Activated CD4-positive, alpha-beta T cell treated with anti-CD3 and anti-CD28 coated beads for 4 hours (primary cell): ENCODE data around the gene PRAME.
"Not testable (repeated sequence)": the region's sequence is repeated elsewhere in the genome, so short reads cannot be mapped to it uniquely, and the experiment has no call there.

Source experiments
- DNase-seq, 2 donors: peaks; one replicate each; pipeline ENCODE4 v3.0.0-alpha.2; 2020

PRAME gene

DNA sequence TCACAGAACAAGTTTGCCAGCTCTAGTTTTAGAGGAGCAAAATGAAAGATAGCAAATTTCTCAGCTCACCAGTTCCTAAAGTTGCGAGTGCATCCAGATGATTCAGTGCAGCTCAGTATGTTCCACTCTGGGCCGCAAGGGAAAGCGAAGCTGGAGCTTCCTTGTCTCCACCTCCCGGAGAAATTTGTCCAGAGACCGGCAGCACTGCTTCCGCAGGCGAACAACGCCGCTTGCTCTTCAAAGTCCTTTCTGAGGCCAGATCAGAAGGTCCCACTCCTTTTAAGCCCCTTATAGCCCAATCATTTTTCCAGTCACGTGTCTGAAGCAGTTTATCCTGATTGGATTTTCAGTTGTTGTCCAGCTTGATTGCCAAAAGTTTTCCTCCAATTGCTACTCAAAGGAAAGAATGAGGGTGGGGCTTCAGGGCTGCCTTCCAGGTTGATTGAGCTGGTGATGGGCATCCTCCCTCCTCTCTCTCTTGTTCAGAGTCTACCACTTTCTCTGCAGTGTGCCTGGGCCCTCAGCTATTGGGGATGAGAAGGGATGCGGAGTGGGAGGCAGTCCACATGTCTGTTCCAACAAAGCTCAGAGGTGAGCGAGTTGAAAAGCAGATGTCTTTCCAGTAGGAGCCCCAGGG lies 38.9 kb downstream of the PRAME start, which contains the start of gene ZNF280A:
Gene ZNF280A (minus strand): TSS at position 251 of the 637 bp plus-strand sequence. CDS start 4,640 bp downstream, outside the sequence.
- no peak for DNase-seq

DNA sequence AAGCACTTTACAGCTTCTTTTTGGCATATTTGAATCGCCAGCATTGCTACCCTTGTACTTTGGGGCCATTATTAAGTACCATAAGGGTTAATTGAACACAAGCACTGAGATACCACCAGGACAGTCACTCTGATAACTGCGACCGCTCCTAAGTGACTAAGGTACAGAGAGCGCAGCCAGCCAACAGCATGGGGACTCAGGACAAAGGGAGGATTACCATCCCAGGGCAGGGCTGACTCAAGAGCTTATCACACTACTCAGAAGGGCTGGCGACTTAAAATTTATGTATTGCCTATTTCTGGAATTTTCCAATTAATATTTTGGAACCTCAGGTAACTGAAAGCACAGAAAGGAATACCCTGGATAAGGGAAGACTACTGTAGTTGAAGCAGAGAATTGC lies 39.5 kb downstream of the PRAME start:
- DNase-seq, result no peak

DNA sequence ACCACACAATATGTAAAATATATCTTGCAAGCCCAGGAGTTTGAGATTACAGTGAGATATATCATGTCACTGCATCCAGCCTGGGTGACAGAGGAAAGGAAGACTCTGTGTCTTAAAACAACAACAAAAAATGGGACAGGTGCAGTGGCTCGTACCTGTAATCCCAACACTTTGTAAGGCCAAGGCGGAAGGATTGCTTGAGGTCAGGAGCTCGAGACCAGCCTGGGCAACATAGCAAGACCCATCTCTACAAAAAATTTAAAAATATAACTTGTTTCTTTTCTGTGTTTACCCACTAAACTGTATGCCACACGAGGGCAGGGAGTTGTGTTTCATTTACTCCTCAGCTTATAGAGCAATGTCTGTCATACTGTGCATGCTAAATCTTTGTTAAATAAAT lies 42.1 kb downstream of the PRAME start:
- no peak for DNase-seq

DNA sequence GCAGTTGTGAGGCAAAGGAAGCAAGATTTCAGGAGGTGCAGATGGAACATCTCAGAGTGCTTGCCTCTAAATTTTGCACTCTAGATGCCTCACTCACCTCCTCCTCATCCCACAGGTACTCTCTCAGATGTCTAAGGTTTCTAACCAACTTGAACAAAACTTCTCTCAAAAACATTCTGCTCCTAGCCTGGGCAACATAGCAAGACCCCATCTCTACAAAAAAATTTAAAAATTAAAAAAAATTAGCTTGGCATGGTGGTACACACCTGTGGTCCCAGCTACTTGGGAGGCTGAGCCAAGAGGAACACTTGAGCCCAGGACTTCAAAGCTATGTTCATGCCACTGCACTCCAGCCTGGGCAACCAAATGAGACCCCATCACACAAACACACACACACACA lies 43.2 kb downstream of the PRAME start:
- no peak for DNase-seq

DNA sequence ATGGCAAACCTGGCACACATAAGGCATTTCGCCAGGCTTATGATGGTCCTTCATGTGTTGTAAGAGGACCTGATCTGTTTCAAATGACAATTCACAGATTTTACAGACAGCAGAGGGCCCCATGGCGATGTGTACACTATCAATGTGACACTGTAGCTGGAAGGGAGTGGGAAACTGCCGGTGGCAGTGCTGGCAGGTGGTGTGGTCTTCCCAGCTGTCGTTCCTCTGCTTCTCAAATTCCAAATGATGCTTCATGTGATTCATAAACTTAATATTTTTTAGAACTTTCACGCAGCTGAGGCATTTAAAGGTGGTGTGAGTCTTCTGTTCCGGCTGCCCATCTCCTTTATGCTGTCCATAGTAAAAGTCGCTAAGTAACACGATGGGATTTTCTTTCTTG lies 44.6 kb downstream of the PRAME start:
- not testable (repeated sequence) for DNase-seq

DNA sequence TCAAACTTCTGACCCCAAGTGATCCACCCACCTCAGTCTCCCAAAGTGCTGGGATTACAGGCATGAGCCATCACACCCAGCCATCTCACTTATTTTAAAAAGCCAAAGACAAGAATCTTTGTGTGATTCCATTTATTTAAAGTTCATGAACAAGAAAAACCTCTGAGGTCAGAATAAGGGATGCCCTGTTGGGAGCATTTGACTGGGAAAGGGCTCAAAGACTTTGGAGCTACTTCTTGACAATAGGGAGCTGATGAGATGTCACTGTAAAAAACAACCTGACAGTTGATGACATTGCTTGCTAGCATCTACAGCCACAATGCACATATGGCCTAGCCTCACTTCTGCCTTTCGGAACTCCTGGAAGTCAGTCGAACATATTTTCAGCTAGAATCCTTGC lies 45.4 kb downstream of the PRAME start:
- no peak for DNase-seq

DNA sequence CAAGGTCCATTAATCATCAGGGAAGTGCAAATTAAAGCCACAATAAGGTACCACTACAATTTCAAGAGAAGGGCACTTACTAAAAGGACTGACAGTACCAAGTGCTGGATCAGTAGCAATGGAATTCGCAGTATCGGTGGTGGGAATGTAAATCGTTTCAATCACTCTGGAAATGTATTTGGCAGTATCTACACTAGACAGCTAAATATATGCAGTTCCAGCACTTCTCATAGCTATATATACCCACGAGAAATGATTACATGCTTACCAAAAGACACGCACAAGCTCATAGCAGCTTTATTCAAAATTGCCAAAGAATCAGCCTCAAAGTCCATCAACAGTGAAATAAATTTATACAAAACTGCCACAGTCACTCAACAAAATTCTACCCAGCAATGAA lies 46.1 kb downstream of the PRAME start:
- DNase-seq, result no peak

DNA sequence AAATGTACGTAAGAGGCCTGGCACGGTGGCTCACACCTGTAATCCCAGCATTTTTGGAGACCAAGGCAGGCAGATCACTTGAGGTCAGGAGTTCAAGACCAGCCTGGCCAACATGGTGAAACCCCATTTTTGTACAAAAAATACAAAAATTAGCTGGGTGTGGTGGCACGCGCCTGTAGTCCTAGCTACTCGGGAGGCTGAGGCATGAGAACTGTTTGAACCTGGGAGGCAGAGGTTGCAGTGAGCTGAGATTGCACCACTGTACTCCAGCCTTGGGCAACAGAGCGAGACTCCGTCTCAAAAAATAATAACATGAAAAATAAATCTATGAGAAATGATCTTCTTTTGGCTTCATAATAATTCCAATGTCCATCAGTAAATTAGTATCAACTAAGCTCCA lies 48.2 kb downstream of the PRAME start:
- not testable (repeated sequence) for DNase-seq

DNA sequence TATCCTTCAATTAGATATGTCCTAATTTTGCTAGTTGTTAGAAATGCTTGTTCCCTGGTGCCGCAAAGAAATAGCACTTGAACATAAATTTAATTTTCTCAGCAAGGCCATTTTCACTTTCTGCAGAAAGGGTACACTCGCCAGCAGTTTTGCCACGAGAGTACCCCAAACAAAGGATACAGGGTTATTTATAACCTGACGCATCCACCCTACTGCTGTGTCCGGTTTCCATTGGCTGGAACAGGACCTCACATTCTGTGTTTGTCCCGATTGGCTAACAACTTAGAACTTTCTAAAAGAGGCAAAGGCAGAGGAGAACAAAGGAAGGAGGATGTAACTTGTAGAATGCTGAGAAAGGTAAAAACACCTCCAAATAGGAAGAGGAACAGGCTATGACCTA lies 49.2 kb downstream of the PRAME start:
- not testable (repeated sequence) for DNase-seq

DNA sequence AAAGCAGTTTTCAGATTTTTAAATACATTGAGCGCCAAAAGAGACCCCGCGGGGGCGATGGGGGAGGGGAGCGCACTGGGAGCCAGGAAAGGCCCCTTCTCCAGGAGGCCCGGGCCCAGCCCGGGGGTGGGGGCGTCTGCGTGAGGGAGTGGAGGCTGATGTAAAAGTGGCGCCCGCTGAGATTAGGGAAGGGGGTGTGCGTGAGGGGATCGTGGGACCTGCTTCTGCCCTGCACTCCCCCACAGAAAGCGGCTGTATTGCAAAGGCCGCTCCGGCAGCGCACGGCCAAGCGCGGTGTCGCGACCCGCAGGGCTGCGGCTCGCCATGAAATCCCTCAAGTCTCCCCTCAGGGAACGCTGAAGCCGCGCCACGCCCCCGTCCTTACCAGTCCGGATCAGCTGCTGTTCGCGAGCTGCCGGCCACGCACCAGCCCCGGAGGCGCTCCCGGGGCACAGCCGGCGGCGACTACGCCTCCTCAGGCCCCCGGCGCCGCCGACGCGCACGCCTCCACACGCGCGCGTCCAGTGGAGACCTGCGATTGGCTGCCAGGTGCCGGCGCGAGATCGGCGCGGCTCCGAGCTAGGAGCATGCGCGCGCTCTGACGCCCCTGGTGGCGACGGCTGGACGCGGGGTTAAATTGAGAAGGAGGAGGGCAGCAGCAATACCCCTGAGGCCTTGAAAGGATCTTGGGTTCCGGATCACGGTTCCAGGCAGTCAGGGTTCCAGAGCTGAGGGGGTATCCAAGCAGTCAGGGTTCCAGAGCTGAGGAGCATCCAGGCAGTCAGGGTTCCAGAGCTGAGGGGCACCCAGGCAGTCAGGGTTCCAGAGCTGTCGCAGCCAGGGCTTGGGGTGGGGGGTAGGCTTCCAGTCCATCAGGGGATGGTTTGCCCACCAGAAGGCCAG lies 50.5 kb downstream of the PRAME start, which contains the start of gene ZNF280B:
Gene ZNF280B (minus strand): TSS at position 469 of the 903 bp plus-strand sequence. CDS start 19,344 bp downstream, outside the sequence.
- peak; percentile 69 to 77 for DNase-seq

DNA sequence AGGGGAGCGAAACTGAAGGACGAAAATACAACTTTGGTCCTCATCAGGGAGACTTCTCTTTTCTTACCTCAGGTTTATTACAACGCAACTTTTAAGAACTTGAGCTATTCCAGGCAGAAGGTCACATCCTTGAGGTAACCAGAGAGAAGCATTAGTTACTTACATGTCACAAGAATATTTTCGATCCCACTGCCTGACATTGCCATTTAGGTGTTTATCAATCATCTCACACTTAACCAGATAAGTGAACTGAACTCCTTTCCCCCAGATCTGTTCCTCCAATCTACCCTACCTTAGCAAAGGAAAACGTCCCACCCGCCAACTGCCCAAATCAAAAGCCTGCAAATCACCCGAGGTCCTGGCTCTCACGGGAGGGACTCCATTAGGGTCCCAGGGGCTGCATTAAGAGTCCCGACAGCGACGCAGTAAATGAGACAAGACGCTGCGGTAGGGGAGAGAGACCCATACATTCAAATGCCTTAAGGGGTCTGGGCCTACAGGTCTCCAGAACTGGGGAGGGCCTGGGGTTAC lies 51.3 kb downstream of the PRAME start:
- DNase-seq, result no peak

DNA sequence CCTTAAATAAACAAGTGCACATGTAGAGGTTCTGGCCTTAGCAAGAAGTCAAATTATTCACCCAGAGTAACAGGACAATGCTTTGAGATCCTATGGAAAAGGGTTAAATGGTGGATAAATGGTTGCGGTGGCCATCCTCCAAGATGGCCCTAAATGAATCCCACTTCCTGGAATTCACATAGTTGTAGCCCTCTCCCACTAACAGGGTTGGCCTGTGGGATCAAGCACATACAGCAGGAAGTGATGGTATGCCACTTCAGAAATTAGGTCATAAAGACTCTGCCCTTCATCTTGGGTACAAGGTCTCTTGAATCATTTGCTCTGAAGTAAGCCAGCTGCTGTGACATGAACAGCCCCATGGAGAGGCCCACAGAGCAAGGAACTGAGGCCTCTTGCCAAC lies 52.3 kb downstream of the PRAME start:
- DNase-seq, result no peak

DNA sequence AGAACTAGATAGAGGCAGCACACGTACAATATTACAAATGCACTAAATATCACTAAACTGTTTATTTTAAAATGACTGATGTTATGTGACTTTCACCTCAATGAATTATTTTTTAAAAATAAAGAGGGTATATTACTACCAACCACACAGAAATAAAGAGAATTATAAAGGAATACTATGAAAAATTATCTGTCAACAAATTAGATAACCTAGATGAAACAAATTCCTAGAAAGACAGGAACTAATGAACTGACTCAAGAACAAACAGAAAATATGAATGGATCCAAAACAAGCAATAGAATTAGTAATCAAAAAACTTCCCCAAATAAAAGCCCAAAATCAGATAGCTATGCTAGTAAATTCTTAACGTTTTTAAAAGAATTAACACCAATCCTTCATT lies 60.8 kb downstream of the PRAME start:
- DNase-seq, result no peak
